ENCODE measurements around the gene INPP5A.

GRCh38 chr10:132692311-132692710 is 154.7 kb downstream of the INPP5A start:
- no peak for TF ChIP-seq CTCF (IDR thresholded peaks at IDR 0.05)
- TF ChIP-seq EZH2phosphoT487 (IDR thresholded peaks at IDR 0.05) = no peak
